Lower lobe of right lung (tissue), 2 donors: ENCODE measurements around the gene KIF5A. TPM values are rescaled to one million over a fixed set of nuclear protein-coding genes. Genes with fewer than 3 reads are reported as not detected.

Experiments used
- ATAC-seq, 2 donors: fragments of 200-7000 bp; cut with Tn5 transposase; one replicate each; pipeline ENCODE4 v1.9.1; 2020 to 2022; ENCODE audit warnings: mild to moderate bottlenecking in 2 of 2, moderate library complexity in 2 of 2
- DNase-seq: peaks from one replicate; pipeline ENCODE4 v3.0.0-alpha.2; 2020
- H3K27ac ChIP-seq: fragments of 200-600 bp; one replicate; pipeline ENCODE4 v1.8.0; 2022
- H3K27me3 ChIP-seq: fragments of 200-600 bp; one replicate; pipeline ENCODE4 v1.8.0; 2022; ENCODE audit warnings: low read depth
- H3K36me3 ChIP-seq: fragments of 200-600 bp; one replicate; pipeline ENCODE4 v1.8.0; 2022; ENCODE audit warnings: mild to moderate bottlenecking
- H3K4me1 ChIP-seq: fragments of 200-600 bp; one replicate; pipeline ENCODE4 v1.8.0; 2022
- H3K4me3 ChIP-seq: fragments of 200-600 bp; one replicate; pipeline ENCODE4 v1.8.0; 2022; ENCODE audit warnings: mild to moderate bottlenecking
- H3K9me3 ChIP-seq: fragments of 200-600 bp; one replicate; pipeline ENCODE4 v1.8.0; 2022
- CTCF ChIP-seq: fragments of 200-600 bp; IDR thresholded peaks from one replicate; pipeline ENCODE4 v1.8.0; 2022; ENCODE audit warnings: antibody characterized with exemption, mild to moderate bottlenecking
- intact Hi-C: fragments of 100-400 bp; cut with DNase I; formaldehyde crosslinking; loops from one replicate; pipeline ENCODE4 v1.11.0; 2022
- total RNA-seq: library from RNA; stranded (reverse); fragmentation: NEBNext Ultra II Directional; extraction: Animal tissue kit (Norgen Biotek cat#: 25700); gene quantifications from one replicate; pipeline ENCODE4 v1.2.1, GENCODE V29; 2021
- donor health status: DM: no; HTN: yes; CAD: no; lungs with severe emphysema.

Gene KIF5A
- total RNA-seq, 1 donor from 2014 or later = 0.09 TPM

DNA sequence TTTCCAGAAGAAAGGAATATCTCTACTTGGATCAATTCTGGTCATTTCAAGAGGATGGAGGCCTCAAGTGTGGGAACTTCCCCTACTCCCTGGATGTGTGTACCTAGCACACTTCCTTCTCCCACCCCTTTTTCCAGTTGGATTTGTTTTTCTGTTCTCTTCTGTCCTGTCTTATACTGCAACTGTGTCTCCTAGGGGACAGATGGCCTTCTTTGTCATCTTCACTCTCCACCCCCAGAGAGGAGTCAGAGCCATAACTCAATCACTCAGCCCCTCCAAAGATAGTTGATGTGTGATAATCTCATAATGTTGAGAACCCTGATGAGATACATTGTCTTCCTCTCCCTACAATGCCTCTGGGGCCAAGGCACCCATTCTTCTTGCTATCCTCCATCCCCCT is 52.7 kb downstream of the KIF5A start:
- intact Hi-C loops = no loop called here
- TF ChIP-seq CTCF = no peak
- H3K27ac ChIP-seq = no peak overlapping the region
- H3K9me3 ChIP-seq = no peaks in the 10 kb centered on the region
- H3K4me1 ChIP-seq = peaks cover 19% of the 10 kb centered on the region
- ATAC-seq (no peak), DNase-seq (no peak)
- no peak overlapping the region for H3K4me3 ChIP-seq
- H3K27me3 ChIP-seq = peaks cover 4% of the 10 kb centered on the region
- peaks cover 54% of the 10 kb centered on the region for H3K36me3 ChIP-seq

- DNase-seq = no peak
- intact Hi-C loops = no loop called here
- Histone ChIP-seq H3K4me1 (peaks cover 19% of the 10 kb centered on the region), H3K27ac (peak overlapping the region; percentile 83), H3K9me3 (no peaks in the 10 kb centered on the region), H3K27me3 (peaks cover 4% of the 10 kb centered on the region), H3K36me3 (peaks cover 55% of the 10 kb centered on the region), H3K4me3 (no peak overlapping the region)
- ATAC-seq = no peak
- TF ChIP-seq CTCF = no peak
Measured at GRCh38 chr12:57603324-57603723, 53.5 kb downstream of the KIF5A start.

DNA sequence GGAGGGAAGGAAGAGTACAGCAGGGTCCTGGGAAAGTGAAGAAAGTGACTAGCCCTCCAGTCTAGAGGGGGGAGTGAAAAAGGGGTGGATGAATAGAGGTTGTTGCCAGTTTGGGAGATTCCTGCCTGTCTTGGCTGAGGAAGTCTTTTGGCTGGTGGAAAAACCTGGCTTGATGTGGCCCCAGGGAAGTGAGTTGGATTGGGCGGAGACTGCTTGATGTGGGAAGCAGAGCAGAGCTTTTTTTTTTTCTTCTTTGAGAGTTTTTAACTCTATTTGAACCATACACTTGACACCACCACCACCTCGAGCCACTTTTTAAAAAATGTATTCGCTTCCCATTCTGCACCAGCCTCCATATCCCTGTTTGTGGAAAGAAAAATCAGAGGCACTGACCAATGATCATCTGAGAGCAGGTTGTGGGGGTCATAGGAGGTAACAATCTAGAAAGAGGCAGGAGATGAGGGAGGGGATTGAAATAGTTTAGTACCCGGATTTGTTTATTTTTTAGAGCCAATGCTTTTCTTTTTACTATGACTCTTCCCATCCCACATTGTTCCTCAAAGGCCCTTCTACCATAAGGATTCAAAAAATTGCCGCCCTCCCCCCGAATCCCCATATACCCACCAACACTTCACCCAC is 54.1 kb downstream of the KIF5A start:
- peak overlapping the region; percentile 65 for H3K4me3 ChIP-seq
- ATAC-seq (peak; percentile 52 to 56), DNase-seq (no peak)
- peaks cover 19% of the 10 kb centered on the region for H3K4me1 ChIP-seq
- H3K9me3 ChIP-seq = no peaks in the 10 kb centered on the region
- peaks cover 4% of the 10 kb centered on the region for H3K27me3 ChIP-seq
- TF ChIP-seq CTCF = no peak
- intact Hi-C loops = no loop called here
- H3K36me3 ChIP-seq = peaks cover 50% of the 10 kb centered on the region
- H3K27ac ChIP-seq = peak overlapping the region; percentile 83

GRCh38 chr12:57604454-57604991 is 54.7 kb downstream of the KIF5A start, which contains the start of gene DTX3:
Gene DTX3 (plus strand): TSS chr12:57604824. CDS start chr12:57606518, 1,694 bp downstream.
- ATAC-seq = peak; percentile 48 to 68
- intact Hi-C loops = no loop called here
- Histone ChIP-seq H3K27ac (peak within 1 kb of the TSS; percentile 83), H3K36me3 (peaks cover 44% of the 10 kb centered on the region), H3K4me1 (peaks cover 19% of the 10 kb centered on the region), H3K4me3 (peak within 1 kb of the TSS; percentile 65), H3K9me3 (no peaks in the 10 kb centered on the region), H3K27me3 (peaks cover 4% of the 10 kb centered on the region)
- TF ChIP-seq CTCF = no peak
- DNase-seq = no peak

GRCh38 chr12:57604992-57605810 is 55.4 kb downstream of the KIF5A start:
- no peak for DNase-seq

More at GRCh38 chr12:57604992-57605810, 55.4 kb downstream of the KIF5A start:
- intact Hi-C loops = no loop called here
- Histone ChIP-seq H3K27ac (peak overlapping the region; percentile 83), H3K4me1 (peaks cover 19% of the 10 kb centered on the region), H3K4me3 (peak overlapping the region; percentile 65), H3K9me3 (no peaks in the 10 kb centered on the region), H3K27me3 (peaks cover 4% of the 10 kb centered on the region), H3K36me3 (peaks cover 37% of the 10 kb centered on the region)
- no peak for TF ChIP-seq CTCF
- ATAC-seq = peak; percentile 29 to 45
